NCI-H2227 (cell line): ENCODE measurements around the gene YBEY.

Experiments used
- DNase-seq: peaks from one replicate; lab custom pipeline; 2025; ENCODE audit not compliant: unreplicated experiment; lab: John Stamatoyannopoulos, UW

The YBEY gene

GRCh38 chr21:46325073-46325912, 39.2 kb downstream of the YBEY start:
- peak; percentile 74 for DNase-seq

GRCh38 chr21:46326110-46326703, 40.1 kb downstream of the YBEY start:
- DNase-seq, result no peak

- DNase-seq, result no peak
These were observed 41.6 kb downstream of the YBEY start for GRCh38 chr21:46327711-46328110.

GRCh38 chr21:46328151-46328550, 42.0 kb downstream of the YBEY start:
- no peak for DNase-seq

GRCh38 chr21:46329796-46330195, 43.7 kb downstream of the YBEY start:
- no peak for DNase-seq

GRCh38 chr21:46334351-46335140, 48.4 kb downstream of the YBEY start:
- DNase-seq, result no peak

- no peak for DNase-seq
These were observed 50.5 kb downstream of the YBEY start for GRCh38 chr21:46336603-46337002.

GRCh38 chr21:46340998-46341397, 54.9 kb downstream of the YBEY start:
- no peak for DNase-seq

GRCh38 chr21:46344219-46344915, 58.2 kb downstream of the YBEY start:
- no peak for DNase-seq

- DNase-seq, result no peak
These were observed 59.7 kb downstream of the YBEY start for GRCh38 chr21:46345861-46346260.

GRCh38 chr21:46346296-46347202, 60.4 kb downstream of the YBEY start:
- DNase-seq, result no peak

GRCh38 chr21:46347203-46347550, 61.0 kb downstream of the YBEY start:
- no peak for DNase-seq
